GM19239 (cell line): ENCODE data around the gene CDK5RAP2.
"Not testable (repeated sequence)": the region's sequence is repeated elsewhere in the genome, so short reads cannot be mapped to it uniquely, and the experiment has no call there.

Experiments
- DNase-seq: peaks from one replicate; pipeline ENCODE4 v3.0.0; 2011; ENCODE audit warnings: low spot score; ENCODE audit not compliant: insufficient read length
- FAIRE-seq: peaks from 2 replicates; lab custom pipeline; 2011; peaks lifted over from hg19 to GRCh38; lab: Jason Lieb, UNC

The CDK5RAP2 gene

GRCh38 chr9:120480707-120481106 lies 99.3 kb downstream of the CDK5RAP2 start:
- no peak for FAIRE-seq
- DNase-seq: no peak

DNA sequence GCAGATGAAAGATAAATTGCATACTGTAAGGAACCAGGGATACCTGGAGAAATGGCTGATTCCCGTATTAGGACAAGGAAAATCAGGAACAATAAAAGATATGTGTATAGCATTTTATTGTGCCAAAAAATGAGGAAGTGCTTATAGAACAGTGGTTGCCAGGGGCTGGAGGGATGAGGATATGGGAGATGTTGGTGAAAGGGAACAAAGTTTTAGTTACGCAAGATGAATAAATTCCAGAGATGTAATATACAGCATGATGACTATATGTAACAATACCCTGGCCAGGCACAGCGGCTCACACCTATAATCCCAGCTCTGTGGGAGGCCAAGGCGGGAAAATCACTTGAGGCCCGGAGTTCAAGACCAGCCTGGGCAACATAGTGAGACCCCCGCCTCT lies 101.8 kb downstream of the CDK5RAP2 start:
- DNase-seq (no peak), FAIRE-seq (no peak)

DNA sequence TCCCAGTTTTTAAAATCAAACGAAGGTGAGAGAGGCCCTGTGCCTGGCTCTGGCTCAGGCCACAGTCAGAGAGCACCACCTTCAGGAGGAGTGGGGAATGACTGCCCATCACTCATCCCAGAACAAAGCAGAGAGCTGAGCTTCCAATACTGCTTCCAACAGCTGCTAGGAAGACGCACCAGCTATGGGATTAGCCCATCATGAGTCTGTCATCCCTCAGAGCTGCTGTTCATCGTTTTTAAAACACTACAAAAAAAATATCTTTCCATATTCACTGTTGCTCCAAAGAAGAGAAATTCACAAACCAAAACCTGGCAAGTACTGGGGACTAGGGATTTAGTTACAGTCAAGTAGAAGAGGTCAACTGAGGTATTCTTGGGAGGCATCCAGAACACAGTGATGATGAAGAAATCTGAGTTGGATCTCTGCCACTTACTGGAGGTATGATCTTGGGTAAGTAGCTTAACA lies 102.4 kb downstream of the CDK5RAP2 start:
- FAIRE-seq (no peak), DNase-seq (peak; percentile 9)

- DNase-seq (no peak), FAIRE-seq (no peak)
These were observed 104.6 kb downstream of the CDK5RAP2 start for GRCh38 chr9:120475341-120475740.

DNA sequence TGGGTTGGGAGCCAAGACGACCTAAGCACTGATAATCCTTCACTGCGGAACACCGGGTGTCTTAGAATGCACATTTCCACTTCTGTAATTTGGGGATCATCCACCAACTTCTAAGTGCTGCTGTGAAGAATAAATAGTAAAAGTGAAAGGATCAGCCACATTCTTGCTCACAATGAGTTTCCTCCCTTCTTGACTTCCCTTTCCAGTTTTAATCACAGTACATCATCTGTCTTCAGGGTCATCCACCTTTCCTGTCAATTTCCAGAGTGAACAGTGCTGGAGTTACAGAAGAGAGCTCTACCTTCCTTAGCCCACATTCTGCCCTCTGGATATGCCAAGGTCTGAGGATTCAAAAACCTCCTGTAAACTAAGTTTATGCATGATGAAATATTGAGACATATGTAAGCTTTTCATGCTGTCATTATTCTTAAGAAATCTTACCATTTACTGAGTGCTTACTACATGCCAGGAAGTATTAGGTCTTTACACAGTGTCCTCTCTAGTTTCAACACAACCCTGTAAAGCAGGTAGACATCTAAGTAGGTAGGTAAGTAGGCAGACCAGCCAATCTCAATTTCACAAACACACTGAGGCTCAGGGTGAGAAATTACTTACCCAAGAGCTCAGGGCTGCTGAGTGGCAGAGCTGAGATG lies 105.2 kb downstream of the CDK5RAP2 start:
- FAIRE-seq (no peak), DNase-seq (no peak)

GRCh38 chr9:120473608-120474007 lies 106.4 kb downstream of the CDK5RAP2 start:
- DNase-seq (no peak), FAIRE-seq (no peak)

GRCh38 chr9:120465685-120466407 lies 114.1 kb downstream of the CDK5RAP2 start:
- DNase-seq: no peak
- no peak for FAIRE-seq

DNA sequence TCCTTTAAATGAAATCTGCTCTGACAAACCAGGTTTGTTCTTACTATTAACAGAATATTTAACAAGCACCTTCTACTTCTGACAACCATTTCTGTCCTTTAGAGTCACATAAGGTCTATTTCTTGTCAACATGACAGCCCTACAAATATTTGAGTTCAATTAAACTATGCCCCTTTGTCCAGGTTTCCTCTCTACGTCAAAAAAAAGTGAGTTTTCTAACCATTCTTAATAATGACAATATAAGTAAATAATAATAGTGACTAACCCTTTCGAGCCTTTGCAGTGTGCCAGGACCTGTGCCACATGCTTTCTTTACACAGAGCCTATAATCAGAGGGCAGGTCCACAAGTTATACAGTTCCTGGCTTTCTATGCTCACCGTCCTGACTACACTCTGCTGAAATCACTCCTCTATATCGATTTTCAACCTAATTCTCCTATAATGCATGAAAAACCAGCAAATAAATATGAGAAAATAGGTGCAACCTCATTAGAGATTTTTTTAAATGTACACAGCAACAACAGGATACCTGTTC lies 115.0 kb downstream of the CDK5RAP2 start:
- no peak for DNase-seq
- no peak for FAIRE-seq

- no peak for FAIRE-seq
These were observed 115.6 kb downstream of the CDK5RAP2 start for GRCh38 chr9:120464176-120464886.

DNA sequence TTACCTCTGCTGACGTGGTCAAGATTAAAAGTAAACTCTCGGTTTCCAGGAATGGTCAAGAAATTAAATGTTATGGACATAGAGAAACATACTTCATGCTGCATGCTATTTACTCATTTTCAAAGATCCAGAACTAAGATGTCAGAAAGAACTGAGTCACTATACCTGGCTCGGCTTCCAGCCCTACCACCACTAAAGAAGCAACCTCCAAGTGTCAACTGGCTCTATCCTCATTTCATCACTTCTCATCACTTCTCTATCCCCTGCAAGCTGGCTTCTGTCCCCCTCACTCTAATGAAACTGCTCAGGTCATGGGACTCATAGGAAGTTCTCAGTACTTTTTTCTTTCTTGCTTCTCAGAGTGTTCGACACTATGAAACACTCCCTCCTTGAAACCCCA lies 116.2 kb downstream of the CDK5RAP2 start:
- no peak for FAIRE-seq

More at GRCh38 chr9:120464176-120464886, 115.6 kb downstream of the CDK5RAP2 start:
- DNase-seq: no peak

DNA sequence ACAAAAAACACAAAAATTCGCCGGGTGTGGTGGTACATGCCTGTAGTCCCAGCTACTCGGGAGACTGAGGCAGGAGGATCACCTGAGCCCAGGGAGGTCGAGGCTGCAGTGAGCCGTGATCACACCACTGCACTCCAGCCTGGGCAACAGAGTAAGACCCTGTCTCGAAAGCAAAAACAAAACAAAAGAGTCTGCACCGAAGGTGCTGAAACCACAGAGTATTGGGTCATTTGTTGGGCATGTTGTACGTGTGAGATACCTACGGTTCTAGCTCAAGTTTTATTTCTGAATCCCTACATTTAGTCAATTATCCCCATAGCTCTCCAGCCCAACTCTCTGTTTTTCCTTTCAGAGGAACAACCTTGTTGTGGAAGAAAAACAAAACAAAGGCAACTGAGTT lies 118.3 kb downstream of the CDK5RAP2 start:
- not testable (repeated sequence) for FAIRE-seq, DNase-seq

More for the DNA sequence above, 116.2 kb downstream of the CDK5RAP2 start:
- no peak for DNase-seq

DNA sequence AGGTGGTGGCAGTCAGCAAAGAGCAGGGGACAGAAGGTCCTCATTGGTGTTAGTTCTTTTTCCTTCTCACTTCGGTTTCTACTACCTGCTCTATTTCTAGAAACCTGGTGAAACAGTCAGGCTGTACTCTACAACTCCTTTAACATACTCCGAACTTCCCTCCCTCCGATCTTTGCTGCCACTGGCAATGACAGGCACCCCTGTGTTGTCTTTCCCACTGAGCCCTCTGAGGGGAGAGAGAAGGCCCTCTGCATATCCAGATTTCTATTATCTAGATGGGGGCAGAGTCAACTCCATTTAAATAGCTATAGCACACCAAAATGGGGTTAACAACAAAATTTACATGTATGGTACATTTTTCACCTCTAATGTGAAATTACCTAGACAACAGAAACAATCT lies 123.7 kb downstream of the CDK5RAP2 start:
- DNase-seq: no peak

DNA sequence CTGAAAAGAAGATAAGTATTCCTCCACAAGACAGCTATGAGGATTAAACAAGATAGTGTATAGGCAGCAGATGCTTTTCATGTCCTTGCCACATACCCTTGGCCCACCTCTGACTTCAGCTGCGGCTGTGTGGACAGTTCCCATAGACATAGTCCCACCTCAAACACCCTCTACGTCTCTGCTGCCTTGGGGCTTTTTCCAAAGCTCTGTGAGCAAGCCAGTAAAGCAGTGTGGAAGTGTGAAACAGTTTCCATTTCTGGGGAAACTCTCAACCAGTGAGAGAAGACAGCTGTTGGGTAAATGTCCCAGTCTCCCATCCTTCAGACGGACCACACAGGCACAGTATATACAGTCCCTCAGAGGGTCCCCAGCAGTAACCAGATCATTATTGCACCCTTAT lies 125.5 kb downstream of the CDK5RAP2 start:
- FAIRE-seq: no peak
- no peak for DNase-seq

More for the DNA sequence above, 123.7 kb downstream of the CDK5RAP2 start:
- FAIRE-seq: no peak

DNA sequence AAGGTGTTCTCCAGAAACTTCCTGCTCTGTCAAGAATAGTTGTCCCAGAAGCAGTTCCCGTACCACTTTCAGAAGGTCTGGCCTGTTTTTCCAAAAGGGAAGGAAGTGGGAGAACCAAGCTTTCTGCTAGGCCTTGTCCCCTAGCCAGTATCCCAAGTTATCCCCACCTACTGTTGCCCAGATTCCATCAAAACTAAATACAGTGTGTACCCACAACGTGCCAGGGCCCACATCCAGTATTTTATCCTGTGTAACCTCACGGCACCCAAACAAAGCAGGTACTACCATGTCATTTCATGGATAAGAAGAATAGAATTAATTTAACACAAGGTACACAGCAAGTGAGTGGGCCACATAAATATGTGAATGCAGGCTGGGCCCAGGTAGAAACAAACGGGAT lies 126.2 kb downstream of the CDK5RAP2 start:
- DNase-seq: no peak
- FAIRE-seq: no peak

DNA sequence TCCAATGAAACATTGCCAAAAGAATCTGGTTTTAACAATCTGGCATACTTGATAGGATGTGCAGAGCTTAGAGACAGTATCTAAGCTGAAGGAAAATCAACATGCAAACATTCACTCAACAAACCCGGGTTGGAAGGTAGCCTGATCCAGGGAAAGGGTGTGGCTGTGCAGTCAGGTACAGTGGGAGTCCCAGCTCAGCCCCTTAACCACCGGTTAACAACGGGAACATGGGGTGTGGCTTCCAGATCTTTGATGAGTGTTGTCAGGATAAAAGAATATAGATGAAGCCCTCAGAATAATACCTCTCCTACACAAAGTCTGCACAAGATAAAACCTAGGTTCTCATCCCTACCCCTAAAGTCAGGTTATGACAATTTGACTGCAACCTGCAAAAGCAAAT lies 127.3 kb downstream of the CDK5RAP2 start:
- DNase-seq (no peak), FAIRE-seq (no peak)

GRCh38 chr9:120450916-120451315 lies 129.1 kb downstream of the CDK5RAP2 start:
- no peak for FAIRE-seq
- DNase-seq: no peak

GRCh38 chr9:120449566-120449965 lies 130.4 kb downstream of the CDK5RAP2 start:
- DNase-seq: no peak
- FAIRE-seq: no peak

GRCh38 chr9:120447959-120448500 lies 131.9 kb downstream of the CDK5RAP2 start:
- DNase-seq: no peak
- FAIRE-seq: no peak

DNA sequence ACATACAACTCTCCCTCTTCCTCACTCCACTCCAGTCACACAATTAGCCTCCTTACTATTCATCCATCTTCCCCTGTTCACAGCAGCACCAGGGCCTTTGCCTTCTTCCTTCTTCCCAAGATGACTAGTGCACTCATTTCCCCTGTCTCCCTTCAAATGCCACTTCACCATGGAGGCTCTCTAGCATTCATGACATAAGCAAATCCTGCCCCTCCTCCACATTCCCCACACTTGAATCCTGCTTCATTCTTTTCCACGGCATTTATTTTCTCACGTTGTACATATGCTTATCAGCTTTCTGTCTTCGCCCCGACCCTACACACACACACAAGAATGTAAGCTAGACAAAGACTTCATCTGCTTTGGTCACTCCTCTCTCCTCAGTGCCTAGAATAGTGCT lies 133.3 kb downstream of the CDK5RAP2 start:
- FAIRE-seq (no peak), DNase-seq (no peak)

DNA sequence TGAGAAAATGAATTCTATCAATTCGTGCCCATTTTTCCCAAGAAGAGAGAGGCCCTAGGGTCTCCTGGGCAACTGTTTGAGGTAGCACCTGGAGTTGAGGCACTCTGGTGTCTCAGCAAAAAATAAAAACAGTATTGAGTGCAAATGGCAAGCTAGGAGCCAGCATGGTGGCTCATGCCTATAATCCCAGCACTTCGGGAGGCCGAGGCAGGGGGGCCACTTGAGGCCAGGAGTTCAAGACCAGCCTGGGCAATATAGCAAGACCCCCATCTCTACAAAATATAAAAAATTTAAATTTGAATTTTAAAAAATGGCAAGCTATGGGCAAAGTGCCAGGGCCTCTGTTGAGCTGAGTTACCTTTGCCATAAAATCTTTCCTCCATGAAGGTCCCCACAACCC lies 136.0 kb downstream of the CDK5RAP2 start:
- DNase-seq (no peak), FAIRE-seq (no peak)
